ENCODE results near the gene NHLRC4.
A peak's percentile ranks its signal among the peaks of the same experiment; 100 is the strongest.

NHLRC4 gene

GRCh38 chr16:600781-601180, 34.0 kb downstream of the NHLRC4 start:
- no peak for DNase-seq

DNA sequence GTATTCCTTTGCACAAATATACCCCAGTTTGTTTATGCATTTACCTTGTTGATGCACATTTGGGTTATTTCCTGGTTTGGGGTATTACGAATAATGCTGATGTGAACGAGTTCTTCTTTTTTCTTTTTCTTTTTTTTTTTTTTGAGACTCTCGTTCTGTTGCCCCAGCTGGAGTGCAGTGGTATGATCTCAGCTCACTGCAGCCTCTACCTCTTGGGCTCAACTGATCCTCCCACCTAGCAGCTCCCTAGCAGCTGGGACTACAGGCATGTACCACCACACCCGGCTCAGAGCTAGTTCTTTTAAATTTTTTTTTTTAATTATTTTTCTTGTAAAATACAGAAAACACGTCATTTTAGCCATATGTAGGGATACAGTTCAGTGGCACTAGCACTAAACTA, 37.1 kb downstream of the NHLRC4 start:
- no peak for DNase-seq

- DNase-seq = no peak
Observed at GRCh38 chr16:606656-607307, 40.0 kb downstream of the NHLRC4 start.

DNA sequence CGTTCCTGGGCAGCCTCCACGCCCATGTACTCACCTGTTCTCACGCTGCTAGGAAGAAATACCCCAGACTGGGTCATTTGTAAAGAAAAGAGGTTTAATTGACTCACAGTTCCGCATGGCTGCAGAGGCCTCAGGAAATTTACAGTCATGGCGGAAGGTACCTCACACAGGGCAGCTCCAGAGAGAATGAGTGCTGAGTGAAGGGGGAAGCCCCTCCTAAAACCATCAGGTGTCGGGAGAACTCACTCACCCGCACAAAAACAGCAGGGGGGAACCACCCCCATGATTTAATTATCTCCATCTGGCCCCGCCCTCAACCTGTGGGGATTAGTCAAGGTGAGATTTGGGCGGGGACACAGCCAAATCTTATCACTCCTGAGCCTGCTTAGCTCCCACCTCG, 41.2 kb downstream of the NHLRC4 start:
- no peak for DNase-seq

DNA sequence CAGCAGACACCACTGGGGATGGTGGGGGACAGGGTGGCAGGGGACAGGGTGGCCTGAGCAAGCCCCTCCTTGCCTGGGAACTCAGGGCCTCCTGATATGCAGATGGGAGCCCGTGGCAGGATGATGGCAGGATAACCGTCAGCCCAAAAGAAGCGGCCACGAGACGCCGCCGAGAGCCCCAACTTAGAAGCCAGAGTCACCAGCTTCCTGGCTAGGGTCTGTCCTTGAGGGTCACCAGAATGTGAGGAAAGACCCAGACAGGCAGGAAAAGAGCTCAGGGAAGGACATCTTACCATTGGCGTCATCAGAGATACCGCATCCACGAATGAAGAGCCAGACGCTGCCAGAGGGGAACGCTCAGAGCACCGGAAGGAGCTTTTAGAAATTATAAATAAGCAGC, 42.5 kb downstream of the NHLRC4 start:
- DNase-seq = no peak

GRCh38 chr16:609984-610383, 43.2 kb downstream of the NHLRC4 start:
- no peak for DNase-seq

- DNase-seq = peak in 3 of 4 experiments; percentile 14 to 36 (median 23)
Observed at GRCh38 chr16:610513-611381, 43.9 kb downstream of the NHLRC4 start.

- DNase-seq = no peak
Observed at GRCh38 chr16:615122-615521, 48.3 kb downstream of the NHLRC4 start.

GRCh38 chr16:616733-617586, 50.2 kb downstream of the NHLRC4 start:
- no peak for DNase-seq

DNA sequence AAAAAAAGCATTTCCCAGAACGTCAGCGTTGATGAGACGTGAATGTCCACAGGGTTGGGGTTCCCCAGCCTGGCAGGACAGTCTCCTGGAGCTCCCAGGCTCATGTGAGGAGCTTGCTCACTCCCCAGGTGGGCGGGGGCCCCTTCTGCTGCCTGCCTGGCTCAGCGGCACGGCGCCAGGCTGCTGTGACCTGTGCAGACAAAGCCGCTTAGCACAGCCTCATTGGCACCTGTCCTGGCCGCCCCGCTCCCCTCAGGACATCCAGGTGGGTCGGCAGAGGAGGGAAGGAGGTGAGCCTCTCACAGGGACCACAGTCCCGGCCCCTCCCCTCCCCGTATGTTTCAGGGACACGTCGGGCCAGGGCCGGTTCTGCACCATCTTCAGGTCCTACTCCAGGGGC, 51.0 kb downstream of the NHLRC4 start:
- DNase-seq = no peak

Data from activated naive CD4-positive, alpha-beta T cell (primary cell).